Neural cell (in vitro differentiated cells): Measurements from ENCODE around the gene C21orf91. TPM values are rescaled to one million over a fixed set of nuclear protein-coding genes. Genes with fewer than 3 reads are reported as not detected.

ENCODE experiments used
- H2AFZ ChIP-seq: fragments of 200-600, 300-800 bp; sonication (generic), shearing (Covaris generic); 2 replicates; pipeline ENCODE4 v1.6.0; 2014; ENCODE audit warnings: low read depth, mild to moderate bottlenecking, antibody characterized with exemption, low read length, moderate library complexity
- H3F3A ChIP-seq: fragments of 200-600 bp; shearing (Covaris generic); 2 replicates; pipeline ENCODE4 v1.6.1; 2016; ENCODE audit warnings: mild to moderate bottlenecking, moderate library complexity, mixed read lengths, antibody characterized with exemption, low read length; ENCODE audit not compliant: insufficient read depth, poor library complexity, severe bottlenecking
- H3K27ac ChIP-seq: fragments of 200-600, 300-800 bp; sonication (generic), shearing (Covaris generic); 2 replicates; pipeline ENCODE4 v1.5.1; 2014; ENCODE audit warnings: mild to moderate bottlenecking, low read length, moderate library complexity
- H3K27me3 ChIP-seq: fragments of 300-800, 200-600 bp; sonication (generic), shearing (Covaris generic); 2 replicates; pipeline ENCODE4 v1.6.0; 2014; ENCODE audit warnings: mild to moderate bottlenecking, low read depth, low read length, moderate library complexity; ENCODE audit not compliant: insufficient read depth
- H3K36me3 ChIP-seq: fragments of 300-800, 200-600 bp; sonication (generic), shearing (Covaris generic); 2 replicates; pipeline ENCODE4 v1.5.1; 2014; ENCODE audit warnings: mild to moderate bottlenecking, antibody characterized with exemption, low read length, moderate library complexity; ENCODE audit not compliant: insufficient read depth
- H3K4me2 ChIP-seq: fragments of 300-800, 200-600 bp; sonication (generic), shearing (Covaris generic); 2 replicates; pipeline ENCODE4 v1.6.0; 2014; ENCODE audit warnings: mild to moderate bottlenecking, low read length
- H3K4me3 ChIP-seq: fragments of 300-800, 200-600 bp; sonication (generic), shearing (Covaris generic); 2 replicates; pipeline ENCODE4 v1.5.1; 2014; ENCODE audit warnings: mild to moderate bottlenecking, low read length, moderate library complexity
- H3K79me2 ChIP-seq: fragments of 200-600 bp; shearing (Covaris generic); replicated peaks from 2 replicates; pipeline ENCODE4 v1.6.0; 2014; ENCODE audit warnings: mild to moderate bottlenecking, low read length, moderate library complexity; ENCODE audit not compliant: insufficient read depth
- H3K9ac ChIP-seq: fragments of 300-800, 200-600 bp; sonication (generic), shearing (Covaris generic); 2 replicates; pipeline ENCODE4 v1.6.1; 2016; ENCODE audit warnings: mild to moderate bottlenecking, low read length, mixed read lengths
- H3K9me2 ChIP-seq: fragments of 200-600 bp; shearing (Covaris generic); 2 replicates; pipeline ENCODE4 v1.6.1; 2016; ENCODE audit warnings: mild to moderate bottlenecking, low read length, mixed read lengths; ENCODE audit not compliant: insufficient read depth
- H3K9me3 ChIP-seq: fragments of 200-600, 300-800 bp; sonication (generic), shearing (Covaris generic); 2 replicates; pipeline ENCODE4 v1.6.1; 2016; ENCODE audit warnings: mild to moderate bottlenecking, mixed run types, low read length, moderate library complexity, mixed read lengths
- H4K20me1 ChIP-seq: fragments of 200-600 bp; shearing (Covaris generic); 2 replicates; pipeline ENCODE4 v1.6.1; 2016; ENCODE audit warnings: mild to moderate bottlenecking, mixed run types; ENCODE audit not compliant: insufficient read depth
- CTCF ChIP-seq: fragments of 450-650 bp; IDR thresholded peaks from 2 replicates; pipeline ENCODE4 v1.5.1; 2014; ENCODE audit warnings: antibody characterized with exemption, mild to moderate bottlenecking, moderate library complexity; ENCODE audit not compliant: poor library complexity, severe bottlenecking
- EP300 ChIP-seq: fragments of 450-650 bp; conservative IDR thresholded peaks from 2 replicates; pipeline ENCODE4 v1.6.1; 2014; ENCODE audit warnings: antibody characterized with exemption, mild to moderate bottlenecking, moderate library complexity; ENCODE audit not compliant: poor library complexity, severe bottlenecking
- EZH2 ChIP-seq: fragments of 200-600, 300-800 bp; shearing (Covaris generic), sonication (generic); IDR thresholded peaks from 2 replicates; pipeline ENCODE4 v1.6.1; 2014; ENCODE audit warnings: antibody characterized with exemption, low read length, borderline replicate concordance, mild to moderate bottlenecking; ENCODE audit not compliant: insufficient read depth, poor library complexity, severe bottlenecking
- MXI1 ChIP-seq: fragments of 450-650 bp; conservative IDR thresholded peaks from 2 replicates; pipeline ENCODE4 v1.6.1; 2014; ENCODE audit warnings: antibody characterized with exemption, mild to moderate bottlenecking; ENCODE audit not compliant: poor library complexity, severe bottlenecking
- POLR2AphosphoS5 ChIP-seq: IDR thresholded peaks from 2 replicates; pipeline ENCODE4 v1.6.1; 2012
- RAD21 ChIP-seq: fragments of 450-650 bp; conservative IDR thresholded peaks from 2 replicates; pipeline ENCODE4 v1.6.1; 2014; ENCODE audit warnings: antibody characterized with exemption, mild to moderate bottlenecking, moderate library complexity
- REST ChIP-seq: IDR thresholded peaks from 2 replicates; pipeline ENCODE4 v1.6.1; 2012; ENCODE audit warnings: borderline replicate concordance
- SMC3 ChIP-seq: fragments of 450-650 bp; conservative IDR thresholded peaks from 2 replicates; pipeline ENCODE4 v1.6.1; 2014; ENCODE audit warnings: antibody characterized with exemption, mild to moderate bottlenecking, moderate library complexity; ENCODE audit not compliant: poor library complexity
- TAF1 ChIP-seq: IDR thresholded peaks from 2 replicates; pipeline ENCODE4 v1.6.1; 2012; ENCODE audit warnings: low read depth
- polyA plus RNA-seq: library from polyadenylated mRNA; depleted of rRNA; stranded (reverse); fragments of >200 nt; gene quantifications from 2 replicates; pipeline ENCODE4 v1.2.3, GENCODE V29; 2014

The C21orf91 gene
- polyA plus RNA-seq, 1 donor from 2014 or later, result 19.6 TPM

- Histone ChIP-seq H3K4me2 (no peak overlapping the region), H3F3A (no peaks in the 10 kb centered on the region), H4K20me1 (no peaks in the 10 kb centered on the region), H3K9ac (no peak overlapping the region), H3K27ac (no peak overlapping the region), H3K4me3 (no peak overlapping the region), H3K79me2 (no peaks in the 10 kb centered on the region), H3K27me3 (no peaks in the 10 kb centered on the region), H3K9me3 (no peaks in the 10 kb centered on the region), H2AFZ (no peak overlapping the region), H3K9me2 (no peaks in the 10 kb centered on the region), H3K36me3 (no peaks in the 10 kb centered on the region)
- no peak for TF ChIP-seq MXI1
- TF ChIP-seq TAF1, result no peak
- TF ChIP-seq POLR2AphosphoS5, result no peak
- no peak for TF ChIP-seq REST
- no peak for TF ChIP-seq RAD21
- TF ChIP-seq CTCF, result no peak
- no peak for TF ChIP-seq SMC3
- no peak for TF ChIP-seq EP300
- TF ChIP-seq EZH2, result no peak
These were observed 39.7 kb downstream of the C21orf91 start for GRCh38 chr21:17779496-17779895.

- no peak overlapping the region for H3K4me3 ChIP-seq
- H3K9ac ChIP-seq, result no peak overlapping the region
- no peak overlapping the region for H3K27ac ChIP-seq
- no peak overlapping the region for H2AFZ ChIP-seq
- no peaks in the 10 kb centered on the region for H3K79me2 ChIP-seq
- H3K4me2 ChIP-seq, result no peak overlapping the region
- H3K27me3 ChIP-seq, result no peaks in the 10 kb centered on the region
- no peaks in the 10 kb centered on the region for H3K36me3 ChIP-seq
- H3F3A ChIP-seq, result no peaks in the 10 kb centered on the region
- no peaks in the 10 kb centered on the region for H3K9me2 ChIP-seq
- no peak for TF ChIP-seq CTCF
- no peak for TF ChIP-seq SMC3
- TF ChIP-seq POLR2AphosphoS5, result no peak
- no peak for TF ChIP-seq TAF1
- TF ChIP-seq MXI1, result no peak
- no peak for TF ChIP-seq EZH2
- TF ChIP-seq RAD21, result no peak
- TF ChIP-seq REST, result no peak
- TF ChIP-seq EP300, result no peak
- no peaks in the 10 kb centered on the region for H3K9me3 ChIP-seq
- no peaks in the 10 kb centered on the region for H4K20me1 ChIP-seq
These were observed 41.9 kb downstream of the C21orf91 start for GRCh38 chr21:17777072-17777765.
